GM23248 (cell line): ENCODE data around the gene RNF115. TPM values are rescaled to one million over a fixed set of nuclear protein-coding genes. Genes with fewer than 3 reads are reported as not detected.

Experiments
- DNase-seq: peaks from one replicate; pipeline ENCODE4 v3.0.0-alpha.2; 2015
- H2AFZ ChIP-seq: fragments of 200-600 bp; sonication (generic); 2 replicates; pipeline ENCODE4 v1.6.1; 2016; ENCODE audit warnings: antibody characterized with exemption
- H3F3A ChIP-seq: fragments of 200-600 bp; sonication (generic); 2 replicates; pipeline ENCODE4 v1.6.1; 2016; ENCODE audit warnings: mild to moderate bottlenecking, antibody characterized with exemption, mixed run types; ENCODE audit not compliant: insufficient read depth
- H3K27ac ChIP-seq: fragments of 200-600 bp; sonication (generic); 2 replicates; pipeline ENCODE4 v1.5.1; 2016; ENCODE audit warnings: mild to moderate bottlenecking
- H3K27me3 ChIP-seq: fragments of 200-600 bp; sonication (generic); replicated peaks from 2 replicates; pipeline ENCODE4 v1.6.1; 2016; ENCODE audit warnings: mild to moderate bottlenecking; ENCODE audit not compliant: insufficient read depth
- H3K36me3 ChIP-seq: fragments of 200-600 bp; sonication (generic); 2 replicates; pipeline ENCODE4 v1.6.1; 2016; ENCODE audit warnings: low read depth, mild to moderate bottlenecking
- H3K4me1 ChIP-seq: fragments of 200-600 bp; sonication (generic); 2 replicates; pipeline ENCODE4 v1.6.1; 2016; ENCODE audit warnings: mild to moderate bottlenecking; ENCODE audit not compliant: insufficient read depth
- H3K4me2 ChIP-seq: fragments of 200-600 bp; sonication (generic); one replicate; pipeline ENCODE4 v1.6.1; 2016; ENCODE audit warnings: mild to moderate bottlenecking; ENCODE audit not compliant: unreplicated experiment
- H3K4me3 ChIP-seq: fragments of 200-600 bp; sonication (generic); 2 replicates; pipeline ENCODE4 v1.5.1; 2016; ENCODE audit warnings: mild to moderate bottlenecking
- H3K79me2 ChIP-seq: fragments of 200-600 bp; sonication (generic); 2 replicates; pipeline ENCODE4 v1.6.1; 2016; ENCODE audit warnings: mild to moderate bottlenecking; ENCODE audit not compliant: insufficient read depth
- H3K9ac ChIP-seq: fragments of 200-600 bp; sonication (generic); 2 replicates; pipeline ENCODE4 v1.6.1; 2016; ENCODE audit warnings: mild to moderate bottlenecking
- H3K9me2 ChIP-seq: fragments of 200-600 bp; sonication (generic); 2 replicates; pipeline ENCODE4 v1.6.1; 2016; ENCODE audit warnings: mixed run types, mild to moderate bottlenecking, moderate library complexity; ENCODE audit not compliant: insufficient read depth
- H3K9me3 ChIP-seq: fragments of 200-600 bp; sonication (generic); one replicate; pipeline ENCODE4 v1.6.1; 2017; ENCODE audit warnings: low read depth
- H4K20me1 ChIP-seq: fragments of 200-600 bp; sonication (generic); 2 replicates; pipeline ENCODE4 v1.6.0; 2016; ENCODE audit not compliant: insufficient read depth
- EZH2 ChIP-seq: fragments of 200-600 bp; sonication (generic); IDR thresholded peaks from 2 replicates; pipeline ENCODE4 v1.6.1; 2018; ENCODE audit warnings: antibody characterized with exemption, mild to moderate bottlenecking; ENCODE audit not compliant: insufficient read depth, poor library complexity, severe bottlenecking
- EZH2phosphoT487 ChIP-seq: fragments of 200-600 bp; sonication (generic); IDR thresholded peaks from 2 replicates; pipeline ENCODE4 v1.6.1; 2018; ENCODE audit warnings: antibody characterized with exemption, moderate library complexity, mild to moderate bottlenecking, low read depth; ENCODE audit not compliant: insufficient read depth
- WGBS, 2 experiments: methylation state at CpG; one replicate each; pipeline ENCODE4 v1.1.6; 2015 to 2017; ENCODE audit warnings: low lambda C conversion rate in 2 of 2, low coverage in 1 of 2; ENCODE audit errors: missing lambda C conversion rate in 2 of 2; 5-methylcytosine and 5-hydroxymethylcytosine counted together
- in situ Hi-C: fragments of 300-500 bp; cut with MboI; formaldehyde crosslinking; loops from 2 replicates; pipeline ENCODE4 v1.15.0; 2020
- polyA plus RNA-seq: library from polyadenylated mRNA; unstranded; fragments of >200 nt; fragmentation: Nextera tagmentation; extraction: Ambion mirVana; gene quantifications from 2 replicates; pipeline ENCODE4 v1.2.1, GENCODE V29; 2016
- total RNA-seq: library from RNA; depleted of rRNA; stranded (reverse); fragments of >200 nt; shearing (Covaris generic); gene quantifications from 2 replicates; pipeline ENCODE4 v1.2.3, GENCODE V29; 2014

The RNF115 gene
- total and polyA plus RNA-seq, 2 experiments from 2014 or later: 14.2 to 14.5 TPM

- in situ Hi-C loops: no loop called here
- Histone ChIP-seq H3K9me2 (no peaks in the 10 kb centered on the region), H3F3A (peaks cover 11% of the 10 kb centered on the region), H4K20me1 (no peaks in the 10 kb centered on the region), H3K36me3 (no peaks in the 10 kb centered on the region), H3K27ac (no peak overlapping the region), H2AFZ (no peak overlapping the region), H3K4me3 (no peak overlapping the region), H3K79me2 (no peaks in the 10 kb centered on the region), H3K9me3 (no peaks in the 10 kb centered on the region), H3K9ac (no peak overlapping the region), H3K4me2 (no peak overlapping the region), H3K27me3 (no peaks in the 10 kb centered on the region), H3K4me1 (peaks cover 26% of the 10 kb centered on the region)
- WGBS, 2 experiments: 60 to 62% methylated on average over 4 of the region's 4 CpGs
- TF ChIP-seq EZH2 (no peak), EZH2phosphoT487 (no peak)
- DNase-seq: no peak
Measured at GRCh38 chr1:145710291-145711027, 113.4 kb downstream of the RNF115 start.

GRCh38 chr1:145708063-145708462, 115.8 kb downstream of the RNF115 start:
- in situ Hi-C loops: no loop called here
- H3K9me2 ChIP-seq: no peaks in the 10 kb centered on the region
- peak; percentile 53 for DNase-seq
- WGBS, 2 experiments: 43 to 52% methylated on average over 7 of the region's 7 CpGs
- H3F3A ChIP-seq: peaks cover 20% of the 10 kb centered on the region
- peaks cover 29% of the 10 kb centered on the region for H3K4me1 ChIP-seq
- TF ChIP-seq EZH2phosphoT487 (no peak), EZH2 (no peak)
- peak overlapping the region; percentile 36; the same call in 1 of the 2 replicates for H2AFZ ChIP-seq
- no peak overlapping the region for H3K27ac ChIP-seq
- no peaks in the 10 kb centered on the region for H3K36me3 ChIP-seq
- no peaks in the 10 kb centered on the region for H3K79me2 ChIP-seq
- H3K9ac ChIP-seq: no peak overlapping the region
- H3K9me3 ChIP-seq: no peaks in the 10 kb centered on the region
- H3K4me3 ChIP-seq: no peak overlapping the region
- H3K4me2 ChIP-seq: no peak overlapping the region
- no peaks in the 10 kb centered on the region for H4K20me1 ChIP-seq
- H3K27me3 ChIP-seq: no peaks in the 10 kb centered on the region; the same call in 1 of the 2 replicates

- Histone ChIP-seq H3K36me3 (no peaks in the 10 kb centered on the region), H3K27me3 (no peaks in the 10 kb centered on the region; the same call in 1 of the 2 replicates), H3K9me3 (no peaks in the 10 kb centered on the region), H3K4me2 (peak within 1 kb of the TSS; percentile 59), H3K9me2 (no peaks in the 10 kb centered on the region), H3K4me3 (no peak within 1 kb of the TSS), H3K79me2 (no peaks in the 10 kb centered on the region), H4K20me1 (no peaks in the 10 kb centered on the region), H2AFZ (peak within 1 kb of the TSS; percentile 36; the same call in 1 of the 2 replicates), H3K9ac (no peak within 1 kb of the TSS), H3F3A (peaks cover 20% of the 10 kb centered on the region), H3K4me1 (peaks cover 29% of the 10 kb centered on the region), H3K27ac (peak within 1 kb of the TSS; percentile 30)
- 85 to 87% methylated on average over 9 of the region's 9 CpGs for WGBS, 2 experiments
- TF ChIP-seq EZH2phosphoT487 (no peak), EZH2 (no peak)
- no peak for DNase-seq
- in situ Hi-C loops: no loop called here
Measured at GRCh38 chr1:145707183-145707867, 116.6 kb downstream of the RNF115 start, which contains the start of gene PDZK1. Gene PDZK1 (minus strand): TSS chr1:145707368. CDS start chr1:145688021, 19,347 bp downstream.

- in situ Hi-C loops: no loop called here
- peak; percentile 86 for DNase-seq
- no peaks in the 10 kb centered on the region for H3K9me3 ChIP-seq
- H2AFZ ChIP-seq: no peak overlapping the region
- H3K4me3 ChIP-seq: no peak overlapping the region
- no peak overlapping the region for H3K9ac ChIP-seq
- peak overlapping the region; percentile 59 for H3K4me2 ChIP-seq
- peak overlapping the region; percentile 30 for H3K27ac ChIP-seq
- H3K36me3 ChIP-seq: no peaks in the 10 kb centered on the region
- 23 to 25% methylated on average over 2 of the region's 2 CpGs for WGBS, 2 experiments
- no peaks in the 10 kb centered on the region; the same call in 1 of the 2 replicates for H3K27me3 ChIP-seq
- peaks cover 20% of the 10 kb centered on the region for H3F3A ChIP-seq
- H4K20me1 ChIP-seq: no peaks in the 10 kb centered on the region
- TF ChIP-seq EZH2phosphoT487: 0 out of 2 replicates have a peak, but pooled peaks have one; percentile 48
- TF ChIP-seq EZH2: no peak
- no peaks in the 10 kb centered on the region for H3K9me2 ChIP-seq
- H3K79me2 ChIP-seq: no peaks in the 10 kb centered on the region
- peaks cover 29% of the 10 kb centered on the region for H3K4me1 ChIP-seq
Measured at GRCh38 chr1:145706086-145706664, 117.7 kb downstream of the RNF115 start.
